PC-3 (cell line): ENCODE measurements around the gene STK11. TPM values are rescaled to one million over a fixed set of nuclear protein-coding genes. Genes with fewer than 3 reads are reported as not detected.

Source experiments
- ATAC-seq: fragments of 200-7000 bp; cut with Tn5 transposase; 2 replicates; pipeline ENCODE4 v1.9.1; 2020; ENCODE audit warnings: mild to moderate bottlenecking, moderate library complexity
- BruUV-seq: library from RNA; stranded (reverse); fragments of 400-500 nt; replicated peaks from 2 replicates; lab custom pipeline; 2021; lab: Mats Ljungman, UMichigan
- CTCF ChIA-PET: fragments of 300-600 bp; sonication (Branson Sonifier 250); formaldehyde crosslinking; loops from one replicate; lab custom pipeline; 2022; ENCODE audit warnings: antibody characterized with exemption; lab: Charles Lee
- POLR2A ChIA-PET: fragments of 300-600 bp; sonication (Branson Sonifier 250); formaldehyde crosslinking; loops from one replicate; lab custom pipeline; 2022; ENCODE audit warnings: antibody characterized with exemption; ENCODE audit not compliant: unreplicated experiment; lab: Charles Lee
- DNase-seq: peaks from one replicate; pipeline ENCODE4 v3.0.0-alpha.2; 2015
- H2AFZ ChIP-seq: fragments of 300-600 bp; sonication (generic); 2 replicates; pipeline ENCODE4 v1.6.0; 2016; ENCODE audit warnings: antibody characterized with exemption, low read length
- H3F3A ChIP-seq: fragments of 300-600 bp; sonication (generic); one replicate; pipeline ENCODE4 v1.6.0; 2017; ENCODE audit warnings: antibody characterized with exemption, low read length, control low read depth, mild to moderate bottlenecking; ENCODE audit not compliant: unreplicated experiment
- H3K27ac ChIP-seq: fragments of 300-600 bp; sonication (generic); 2 replicates; pipeline ENCODE4 v1.5.1; 2016; ENCODE audit warnings: mild to moderate bottlenecking, low read length
- H3K27me3 ChIP-seq: fragments of 300-600 bp; sonication (generic); 2 replicates; pipeline ENCODE4 v1.6.1; 2016; ENCODE audit warnings: low read length, mixed read lengths
- H3K36me3 ChIP-seq: fragments of 300-600 bp; sonication (generic); 2 replicates; pipeline ENCODE4 v1.6.1; 2016; ENCODE audit warnings: low read depth, mixed run types, low read length, mixed read lengths
- H3K4me1 ChIP-seq: fragments of 300-600 bp; sonication (generic); 2 replicates; pipeline ENCODE4 v1.5.1; 2016; ENCODE audit warnings: low read length; ENCODE audit not compliant: insufficient read depth
- H3K4me2 ChIP-seq: fragments of 300-600 bp; sonication (generic); 2 replicates; pipeline ENCODE4 v1.6.0; 2016; ENCODE audit warnings: low read length
- H3K4me3 ChIP-seq: fragments of 300-600 bp; sonication (generic); 2 replicates; pipeline ENCODE4 v1.5.1; 2016; ENCODE audit warnings: mild to moderate bottlenecking, low read length, mixed read lengths
- H3K79me2 ChIP-seq: fragments of 300-600 bp; sonication (generic); 2 replicates; pipeline ENCODE4 v1.6.1; 2017; ENCODE audit warnings: low read length, mixed read lengths
- H3K9ac ChIP-seq: fragments of 300-600 bp; sonication (generic); 2 replicates; pipeline ENCODE4 v1.6.0; 2016; ENCODE audit warnings: mild to moderate bottlenecking, low read length
- H3K9me2 ChIP-seq: fragments of 300-600 bp; sonication (generic); replicated peaks from 2 replicates; pipeline ENCODE4 v1.6.1; 2016; ENCODE audit warnings: mixed run types, low read length, mixed read lengths
- H3K9me3 ChIP-seq: fragments of 300-600 bp; sonication (generic); 2 replicates; pipeline ENCODE4 v1.6.1; 2016; ENCODE audit warnings: low read length, mixed read lengths
- H4K20me1 ChIP-seq: fragments of 300-600 bp; sonication (generic); 2 replicates; pipeline ENCODE4 v1.6.1; 2016; ENCODE audit warnings: low read length, mixed read lengths
- CTCF ChIP-seq: fragments of 300-600 bp; sonication (generic); conservative IDR thresholded peaks from 2 replicates; pipeline ENCODE4 v1.5.1; 2017; ENCODE audit warnings: antibody characterized with exemption, low read depth, mild to moderate bottlenecking, low read length
- EZH2 ChIP-seq: fragments of 300-600 bp; sonication (generic); IDR thresholded peaks from one replicate; pipeline ENCODE4 v1.6.1; 2017; ENCODE audit warnings: antibody characterized with exemption, mild to moderate bottlenecking, low read length; ENCODE audit not compliant: unreplicated experiment
- EZH2phosphoT487 ChIP-seq: fragments of 300-600 bp; sonication (generic); IDR thresholded peaks from 2 replicates; pipeline ENCODE4 v1.6.1; 2018; ENCODE audit warnings: mild to moderate bottlenecking, antibody characterized with exemption, low read length, borderline replicate concordance
- intact Hi-C: fragments of 100-400 bp; cut with micrococcal nuclease; formaldehyde crosslinking; loops from 2 replicates; pipeline ENCODE4 v1.9.0; 2023
- total RNA-seq: library from RNA; depleted of rRNA; stranded (reverse); fragments of >200 nt; gene quantifications from 2 replicates; pipeline ENCODE4 v1.2.3, GENCODE V29; 2014

Gene STK11
- total RNA-seq, 1 experiment from 2014 or later = 82.4 TPM

DNA sequence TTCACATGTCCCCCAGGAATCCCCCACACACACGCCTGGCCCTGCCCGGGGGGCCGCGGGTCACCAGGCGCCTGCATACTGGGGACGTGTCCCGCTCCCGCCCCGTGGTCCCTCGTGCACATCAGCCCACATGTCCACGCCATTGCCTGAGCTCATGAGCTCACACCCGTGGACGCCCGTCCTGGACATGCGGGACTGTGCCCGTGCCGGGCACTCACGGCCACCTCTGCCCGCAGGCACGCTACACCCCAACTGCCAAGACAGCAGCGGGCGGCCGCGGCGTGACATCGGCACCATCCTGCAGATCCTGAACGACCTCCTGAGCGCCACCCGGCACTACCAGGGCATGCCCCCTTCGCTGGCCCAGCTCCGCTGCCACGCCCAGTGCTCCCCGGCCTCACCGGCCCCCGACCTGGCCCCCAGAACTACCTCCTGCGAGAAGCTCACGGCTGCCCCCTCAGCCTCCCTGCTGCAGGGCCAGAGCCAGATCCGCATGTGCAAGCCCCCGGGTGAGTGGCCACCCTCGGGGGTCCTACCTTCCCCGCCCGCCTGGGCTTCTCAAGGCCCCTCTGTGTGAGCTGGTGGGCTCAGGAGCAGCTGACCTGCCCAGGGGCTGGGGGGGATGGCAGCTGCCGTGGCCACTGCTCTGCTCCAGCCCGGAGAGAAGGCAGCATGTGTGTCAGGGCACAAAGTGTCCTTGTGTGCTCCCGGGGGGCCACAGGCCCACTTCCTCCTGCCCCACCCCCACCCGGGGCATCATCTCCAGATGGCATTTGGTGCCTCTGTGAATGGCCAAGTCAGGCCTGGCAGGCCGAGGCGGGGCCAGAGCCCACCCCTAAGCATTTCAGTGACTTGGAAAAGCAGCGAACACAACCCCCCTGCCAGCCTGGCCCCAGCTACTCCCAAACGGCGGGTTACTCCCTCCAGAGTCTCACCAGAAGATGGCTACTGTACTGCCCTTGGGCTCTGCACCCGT, 49.9 kb downstream of the STK11 start:
- peaks cover 31% of the 10 kb centered on the region for H3K4me1 ChIP-seq
- no peak overlapping the region for H3K9ac ChIP-seq
- H3F3A ChIP-seq = peaks cover 14% of the 10 kb centered on the region
- ATAC-seq = no peak
- TF ChIP-seq CTCF (no peak), EZH2phosphoT487 (no peak), EZH2 (no peak)
- no peak for DNase-seq
- H4K20me1 ChIP-seq = peaks cover 8% of the 10 kb centered on the region
- H3K36me3 ChIP-seq = peaks cover 45% of the 10 kb centered on the region
- peaks cover 52% of the 10 kb centered on the region for H3K79me2 ChIP-seq
- H3K4me2 ChIP-seq = no peak overlapping the region
- POLR2A ChIA-PET = no interaction called here
- intact Hi-C loops = no loop called here
- CTCF ChIA-PET = no interaction called here
- H3K9me3 ChIP-seq = no peaks in the 10 kb centered on the region
- H3K27me3 ChIP-seq = no peaks in the 10 kb centered on the region
- H3K4me3 ChIP-seq = no peak overlapping the region
- no peak overlapping the region for H2AFZ ChIP-seq
- no TSS peak for BruUV-seq
- no peak overlapping the region for H3K27ac ChIP-seq
- no peaks in the 10 kb centered on the region for H3K9me2 ChIP-seq

DNA sequence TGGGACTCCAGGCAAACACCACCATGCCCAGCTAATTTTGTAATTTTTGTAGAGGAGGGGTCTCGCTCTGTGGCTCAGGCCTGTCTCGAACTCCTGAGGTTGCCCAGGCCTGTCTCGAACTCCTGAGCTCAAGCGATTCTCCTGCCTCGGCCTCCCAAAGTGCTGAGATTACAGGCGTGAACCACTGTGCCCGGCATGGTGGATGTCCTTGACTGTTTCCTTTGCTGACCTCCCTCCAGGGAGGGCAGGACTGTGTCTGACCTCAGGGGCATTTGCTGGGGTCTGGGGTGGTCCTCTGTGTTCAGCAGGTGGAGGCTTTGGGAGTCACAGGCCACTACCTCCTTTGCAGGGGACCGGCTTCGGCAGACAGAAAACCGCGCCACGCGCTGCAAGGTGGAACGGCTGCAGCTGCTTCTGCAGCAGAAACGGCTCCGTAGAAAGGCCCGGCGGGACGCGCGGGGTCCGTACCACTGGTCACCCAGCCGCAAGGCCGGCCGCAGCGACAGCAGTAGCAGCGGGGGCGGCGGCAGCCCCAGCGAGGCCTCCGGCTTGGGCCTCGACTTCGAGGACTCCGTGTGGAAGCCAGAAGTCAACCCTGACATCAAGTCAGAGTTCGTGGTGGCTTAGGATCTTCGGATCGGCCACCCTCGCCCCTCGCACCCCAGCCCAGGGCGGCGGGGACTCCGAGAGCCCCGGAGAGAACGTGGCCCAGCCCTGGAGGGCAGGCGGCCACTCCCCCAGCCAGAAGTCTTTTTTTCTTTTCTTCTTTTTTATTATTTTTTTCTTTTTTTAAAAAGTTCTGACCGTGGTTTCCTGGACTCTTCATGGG, 51.3 kb downstream of the STK11 start:
- CTCF ChIA-PET = interaction anchor here (0.5 kb wide), 1 partner anchor 10 kb away, joined by 7 read pairs; no protein-coding TSS in a partner anchor
- H3K79me2 ChIP-seq = peaks cover 46% of the 10 kb centered on the region
- POLR2A ChIA-PET = no interaction called here

More for the DNA sequence above, 51.3 kb downstream of the STK11 start:
- Histone ChIP-seq H3K9me2 (no peaks in the 10 kb centered on the region), H3F3A (peaks cover 14% of the 10 kb centered on the region), H3K4me1 (peaks cover 37% of the 10 kb centered on the region), H3K9me3 (no peaks in the 10 kb centered on the region), H3K27ac (no peak overlapping the region), H2AFZ (no peak overlapping the region), H4K20me1 (peaks cover 3% of the 10 kb centered on the region; the same call in 1 of the 2 replicates), H3K4me2 (no peak overlapping the region), H3K27me3 (no peaks in the 10 kb centered on the region), H3K9ac (no peak overlapping the region), H3K4me3 (no peak overlapping the region), H3K36me3 (peaks cover 33% of the 10 kb centered on the region)
- intact Hi-C loops = no loop called here
- ATAC-seq = no peak
- no peak for DNase-seq
- TF ChIP-seq CTCF = no peak
- no peak for TF ChIP-seq EZH2
- BruUV-seq = no TSS peak
